Esophagus squamous epithelium (tissue), 5 donors: ENCODE measurements around the gene IBA57. TPM values are rescaled to one million over a fixed set of nuclear protein-coding genes. Genes with fewer than 3 reads are reported as not detected.
A peak's percentile ranks its signal among the peaks of the same experiment; 100 is the strongest.
"Not testable (repeated sequence)": the region's sequence is repeated elsewhere in the genome, so short reads cannot be mapped to it uniquely, and the experiment has no call there.

Experiments used
- DNase-seq: peaks from one replicate; lab custom pipeline; 2025; lab: John Stamatoyannopoulos, UW
- H3K27ac ChIP-seq, 4 donors: fragments of 200-600 bp; sonication (generic); one replicate each; pipeline ENCODE4 v1.5.1; 2016 to 2019; ENCODE audit warnings: mild to moderate bottlenecking in 1 of 4
- H3K27me3 ChIP-seq, 4 donors: fragments of 200-600 bp; sonication (generic); 1 replicate in 3 of 4; 2 replicates in 1 of 4; pipeline versions ENCODE4 v1.5.1 to v1.6.0; 2017 to 2021; ENCODE audit warnings: antibody characterized with exemption in 1 of 4
- H3K36me3 ChIP-seq, 3 donors: fragments of 200-600 bp; sonication (generic); one replicate each; pipeline ENCODE4 v1.5.1; 2016 to 2019
- H3K4me1 ChIP-seq, 3 donors: fragments of 200-600 bp; sonication (generic); one replicate each; pipeline ENCODE4 v1.5.1; 2017 to 2019
- H3K4me3 ChIP-seq, 4 donors: fragments of 200-600 bp; sonication (generic); 1 replicate in 3 of 4; 2 replicates in 1 of 4; pipeline ENCODE4 v1.5.1; 2016 to 2019; ENCODE audit warnings: mild to moderate bottlenecking in 2 of 4, moderate library complexity in 1 of 4
- H3K9me3 ChIP-seq, 3 donors: fragments of 200-600 bp; sonication (generic); one replicate each; pipeline ENCODE4 v1.5.1; 2016 to 2019
- CTCF ChIP-seq, 6 experiments: fragments of 450-650 bp in 4 of 6; fragments of 200-600 bp in 2 of 6; sonication (generic) in 2 of 6; IDR thresholded peaks; one replicate each; pipeline ENCODE4 v1.5.1; 2016 to 2019; ENCODE audit warnings: antibody characterized with exemption in 6 of 6, mild to moderate bottlenecking in 4 of 6, moderate library complexity in 4 of 6
- POLR2A ChIP-seq, 4 donors: fragments of 450-650 bp; IDR thresholded peaks; one replicate each; pipeline ENCODE4 v1.6.1; 2017; ENCODE audit warnings: antibody characterized with exemption in 4 of 4, mild to moderate bottlenecking in 4 of 4, moderate library complexity in 3 of 4
- WGBS, 2 donors: methylation state at CpG; one replicate each; pipeline ENCODE4 v1.1.5; 2018; 5-methylcytosine and 5-hydroxymethylcytosine counted together
- intact Hi-C: fragments of 100-400 bp; cut with DNase I; formaldehyde crosslinking; loops from one replicate; pipeline ENCODE4 v1.15.0; 2022
- total RNA-seq, 4 donors: library from RNA; depleted of rRNA; stranded (reverse); fragments of >200 nt; gene quantifications; one replicate each; pipeline ENCODE4 v1.1.0, GENCODE V29; 2016
- donor health status: DM: yes; HTN: yes; CAD: no.

The IBA57 gene
- total RNA-seq, 4 donors from 2014 or later: 4.8 to 9.1 (median 5.7) TPM

- no peaks in the 10 kb centered on the region for H3K27me3 ChIP-seq
- H3K27ac ChIP-seq: no peak overlapping the region
- no peak for DNase-seq
- H3K9me3 ChIP-seq: peaks cover 0 to 18% (median 14%) of the 10 kb centered on the region in 3 donors
- TF ChIP-seq CTCF (IDR thresholded peaks at IDR 0.05) (no peak), POLR2A (IDR thresholded peaks at IDR 0.05) (no peak)
- 0% methylated on average over 2 of the region's 2 CpGs for WGBS, 2 donors
- H3K4me1 ChIP-seq: peaks cover 0 to 24% (median 8%) of the 10 kb centered on the region in 3 donors
- H3K36me3 ChIP-seq: peaks cover 0 to 48% (median 0%) of the 10 kb centered on the region in 3 donors
- no peak overlapping the region for H3K4me3 ChIP-seq
- intact Hi-C loops: no loop called here
Observed at GRCh38 chr1:228225165-228225710, 59.6 kb downstream of the IBA57 start.

GRCh38 chr1:228225740-228226139 is 60.1 kb downstream of the IBA57 start:
- 83 to 96% methylated on average over 2 of the region's 2 CpGs for WGBS, 2 donors
- no peak for TF ChIP-seq CTCF (IDR thresholded peaks at IDR 0.05)
- Histone ChIP-seq H3K4me3 (no peak overlapping the region), H3K9me3 (peaks cover 0 to 18% (median 14%) of the 10 kb centered on the region in 3 donors), H3K27me3 (no peaks in the 10 kb centered on the region), H3K36me3 (peaks cover 0 to 44% (median 0%) of the 10 kb centered on the region in 3 donors), H3K27ac (no peak overlapping the region), H3K4me1 (peaks cover 0 to 24% (median 8%) of the 10 kb centered on the region in 3 donors)
- intact Hi-C loops: no loop called here
- DNase-seq: no peak

- DNase-seq: no peak
- intact Hi-C loops: no loop called here
Observed at GRCh38 chr1:228226141-228226874, 60.7 kb downstream of the IBA57 start.

DNA sequence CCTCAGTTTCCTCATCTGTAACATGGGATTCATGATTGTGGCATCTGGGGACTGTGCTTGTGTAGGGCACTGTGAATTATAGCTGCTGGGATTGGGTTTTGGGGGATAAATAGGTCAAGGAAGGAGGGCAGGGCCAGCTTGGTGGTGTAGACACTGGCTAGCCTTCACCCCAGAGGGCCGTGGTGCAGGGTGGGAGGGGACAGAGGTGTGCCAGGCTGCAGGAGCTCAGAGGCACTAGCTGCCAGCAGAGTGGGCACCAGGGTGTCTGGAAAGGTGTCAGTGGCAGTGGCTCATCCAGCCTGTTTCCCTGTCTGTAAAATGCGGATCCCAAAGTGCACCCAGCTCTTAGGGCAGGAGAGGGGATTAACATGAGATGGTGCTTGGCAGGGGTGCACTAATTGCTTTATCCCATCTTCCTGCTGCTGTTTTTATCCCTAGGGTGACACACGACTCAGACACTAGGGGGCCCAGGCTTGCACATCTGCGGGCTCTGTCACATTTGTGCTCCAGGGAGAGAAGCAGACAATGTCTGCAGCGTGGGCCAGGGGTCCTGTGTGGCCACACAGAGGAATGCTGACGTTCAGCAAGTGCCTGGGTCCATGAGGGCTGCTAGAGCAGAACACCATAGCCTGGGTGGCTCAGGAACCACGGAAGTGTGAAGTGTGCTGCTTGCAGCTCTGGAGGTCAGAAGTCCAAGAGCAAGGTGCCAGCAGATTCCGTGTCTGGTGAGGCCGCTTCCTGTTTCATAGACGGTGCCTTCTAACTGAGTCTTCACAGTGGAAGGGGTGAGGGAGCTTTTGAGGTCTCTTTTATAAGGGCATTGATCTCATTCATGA is 61.6 kb downstream of the IBA57 start:
- Histone ChIP-seq H3K4me3 (no peak overlapping the region), H3K27me3 (no peaks in the 10 kb centered on the region), H3K36me3 (peaks cover 0 to 58% (median 0%) of the 10 kb centered on the region in 3 donors), H3K27ac (peak overlapping the region in 2 of 4 donors; percentile 69 to 82), H3K4me1 (peaks cover 0 to 24% (median 8%) of the 10 kb centered on the region in 3 donors), H3K9me3 (peaks cover 0 to 18% (median 14%) of the 10 kb centered on the region in 3 donors)
- intact Hi-C loops: no loop called here
- DNase-seq: no peak
- TF ChIP-seq POLR2A (IDR thresholded peaks at IDR 0.05) (no peak), CTCF (IDR thresholded peaks at IDR 0.05) (peak in 1 of 6 experiments; percentile 33)
- 49 to 51% methylated on average over 7 to 9 of the region's 10 CpGs for WGBS, 2 donors

More at GRCh38 chr1:228226141-228226874, 60.7 kb downstream of the IBA57 start:
- TF ChIP-seq POLR2A (IDR thresholded peaks at IDR 0.05) (no peak), CTCF (IDR thresholded peaks at IDR 0.05) (no peak)
- Histone ChIP-seq H3K9me3 (peaks cover 0 to 18% (median 14%) of the 10 kb centered on the region in 3 donors), H3K36me3 (peaks cover 0 to 49% (median 0%) of the 10 kb centered on the region in 3 donors), H3K27ac (no peak overlapping the region), H3K4me1 (peaks cover 0 to 24% (median 8%) of the 10 kb centered on the region in 3 donors), H3K4me3 (no peak overlapping the region), H3K27me3 (no peaks in the 10 kb centered on the region)
- WGBS, 2 donors: 88 to 100% methylated on average over 1 to 6 of the region's 7 CpGs

DNA sequence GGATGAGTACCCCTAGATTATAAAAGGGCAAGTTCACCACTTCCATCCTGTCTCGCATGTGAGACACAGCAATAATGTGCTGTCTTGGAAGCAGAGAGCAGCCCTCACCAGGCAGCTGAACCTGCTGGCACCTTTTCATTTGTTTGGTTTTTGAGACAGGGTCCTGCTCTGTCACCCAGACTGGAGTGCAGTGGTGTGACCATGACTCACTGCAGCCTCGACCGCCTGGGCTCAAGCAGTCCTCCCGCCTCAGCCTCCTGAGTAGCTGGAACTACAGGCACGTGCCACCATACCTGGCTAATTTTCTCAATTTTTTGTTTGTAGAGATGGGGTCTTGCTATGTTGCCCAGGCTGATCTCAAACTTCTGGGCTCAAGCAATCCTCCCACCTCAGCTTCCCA is 62.5 kb downstream of the IBA57 start:
- H3K9me3 ChIP-seq: peaks cover 0 to 26% (median 14%) of the 10 kb centered on the region in 3 donors
- H3K4me1 ChIP-seq: peaks cover 0 to 24% (median 8%) of the 10 kb centered on the region in 3 donors
- peaks cover 0 to 66% (median 0%) of the 10 kb centered on the region in 3 donors for H3K36me3 ChIP-seq
- H3K4me3 ChIP-seq, intact Hi-C loops, H3K27me3 ChIP-seq, DNase-seq: not testable (repeated sequence)
- H3K27ac ChIP-seq: peak overlapping the region; percentile 69 to 82 (median 72)
- whole genome bisulfite sequencing, 2 donors: 61 to 92% methylated on average over 5 of the region's 5 CpGs
